NCI-H1092 treated with DMSO at 0.1 percent for 48 hours (cell line): Measurements from ENCODE around the gene EML1.

Experiments
- DNase-seq: peaks from one replicate; lab custom pipeline; 2025; lab: John Stamatoyannopoulos, UW

Gene EML1

DNA sequence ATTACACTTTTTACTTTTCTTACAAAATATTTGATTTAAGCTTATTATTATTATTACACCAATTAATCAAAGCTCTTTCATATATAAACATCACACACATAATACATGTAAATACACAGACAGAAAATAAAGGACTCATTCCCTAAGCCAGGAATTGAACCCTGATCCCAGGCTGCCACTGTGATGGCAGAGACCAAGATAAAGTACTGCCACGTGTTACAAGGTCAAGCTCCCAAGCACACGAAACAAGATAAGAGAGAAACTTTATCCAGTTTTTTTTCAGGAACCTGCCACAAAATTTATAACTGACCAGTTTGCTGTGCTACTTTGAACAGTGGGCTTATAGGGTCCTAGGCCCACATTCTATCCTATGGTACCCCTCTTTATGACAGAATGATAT is 111.3 kb downstream of the EML1 start:
- DNase-seq: no peak

DNA sequence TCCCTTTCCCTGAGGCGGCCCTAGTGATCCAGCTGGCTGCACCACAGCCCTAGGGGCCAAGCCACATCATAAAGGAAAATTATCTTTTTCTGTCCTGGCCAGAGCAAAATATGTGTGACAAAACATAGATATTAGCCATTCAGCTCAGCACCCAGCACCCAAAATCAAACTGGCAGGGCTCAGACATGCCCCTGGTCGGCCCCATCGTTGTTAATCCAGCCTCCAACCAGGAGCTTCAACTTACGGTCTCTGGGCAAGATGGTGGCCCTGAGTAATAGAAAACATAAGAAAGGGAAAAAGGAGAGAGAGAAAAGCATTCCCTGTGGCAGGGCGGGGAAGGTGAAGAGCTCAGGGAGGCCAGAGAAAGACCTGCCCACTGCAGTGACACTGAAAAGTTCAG is 111.9 kb downstream of the EML1 start:
- no peak for DNase-seq

DNA sequence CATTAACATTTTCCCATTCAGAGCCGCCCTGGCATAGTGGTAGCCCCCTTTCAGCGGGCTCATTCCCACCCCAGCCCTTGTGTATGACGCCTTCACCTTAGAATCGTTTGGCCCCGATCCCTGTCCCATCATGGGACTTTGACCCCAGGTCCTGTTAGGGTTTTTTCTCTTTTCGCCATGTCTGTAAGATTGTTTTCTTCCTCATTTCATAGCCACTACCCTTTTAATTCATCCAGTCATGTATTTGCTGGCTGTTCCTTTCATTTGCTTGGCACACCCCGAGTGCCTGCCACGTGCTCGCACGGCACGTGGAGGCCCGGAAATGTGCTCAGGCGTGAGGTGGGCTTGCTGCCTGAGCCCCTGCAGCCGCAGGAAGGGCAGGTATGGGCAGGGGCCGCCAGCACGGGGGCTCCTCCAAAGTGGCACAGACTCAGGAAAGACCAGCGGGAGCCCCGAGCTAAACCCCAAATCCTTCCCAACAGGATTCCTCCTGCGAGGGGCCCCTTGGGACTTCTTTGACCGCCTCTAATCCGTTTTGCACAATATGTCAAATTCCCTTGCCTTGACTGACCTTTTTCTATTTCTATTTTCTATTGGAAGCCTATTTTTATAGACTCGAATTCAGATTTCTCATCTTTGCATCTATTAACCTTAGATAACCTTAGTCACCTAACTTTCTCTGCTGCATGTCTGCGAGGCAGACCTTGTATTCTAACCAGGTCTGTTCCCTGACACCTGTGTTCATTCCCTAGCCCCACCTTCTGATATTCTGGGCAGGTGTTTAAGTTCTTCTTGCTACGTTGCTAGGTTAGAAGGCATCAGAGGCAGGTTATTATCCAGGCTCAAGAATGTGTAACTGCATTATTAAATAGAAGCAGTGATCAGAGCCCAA is 114.8 kb downstream of the EML1 start:
- no peak for DNase-seq

DNA sequence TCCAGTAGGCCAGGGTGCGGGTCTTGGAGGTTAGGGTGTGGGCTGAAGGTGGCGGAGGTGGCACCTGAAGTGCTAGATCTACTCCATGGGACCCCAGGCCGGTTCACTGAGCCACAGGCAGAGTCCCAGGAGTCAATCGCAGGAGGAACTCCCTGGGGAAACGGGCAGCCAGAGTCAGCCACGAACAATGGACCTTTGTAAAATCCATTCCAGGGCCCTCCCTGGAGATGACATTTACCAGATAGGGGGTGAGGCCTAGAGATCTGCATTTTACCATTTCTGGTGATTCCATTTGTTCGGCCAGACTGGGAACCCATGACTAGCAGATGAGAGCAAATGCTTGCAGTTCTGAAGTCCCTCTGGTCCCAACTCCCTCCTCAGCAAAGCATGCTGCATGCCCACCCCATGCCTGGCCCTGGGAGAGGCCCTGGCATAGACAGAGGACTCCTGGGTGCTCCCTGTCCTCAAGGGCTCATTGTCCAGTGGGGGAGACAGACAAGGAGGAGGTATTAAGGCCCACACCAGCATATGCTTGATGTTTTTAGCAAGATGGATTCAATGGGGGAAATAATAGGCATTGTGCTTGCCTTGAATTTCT is 115.5 kb downstream of the EML1 start:
- no peak for DNase-seq

DNA sequence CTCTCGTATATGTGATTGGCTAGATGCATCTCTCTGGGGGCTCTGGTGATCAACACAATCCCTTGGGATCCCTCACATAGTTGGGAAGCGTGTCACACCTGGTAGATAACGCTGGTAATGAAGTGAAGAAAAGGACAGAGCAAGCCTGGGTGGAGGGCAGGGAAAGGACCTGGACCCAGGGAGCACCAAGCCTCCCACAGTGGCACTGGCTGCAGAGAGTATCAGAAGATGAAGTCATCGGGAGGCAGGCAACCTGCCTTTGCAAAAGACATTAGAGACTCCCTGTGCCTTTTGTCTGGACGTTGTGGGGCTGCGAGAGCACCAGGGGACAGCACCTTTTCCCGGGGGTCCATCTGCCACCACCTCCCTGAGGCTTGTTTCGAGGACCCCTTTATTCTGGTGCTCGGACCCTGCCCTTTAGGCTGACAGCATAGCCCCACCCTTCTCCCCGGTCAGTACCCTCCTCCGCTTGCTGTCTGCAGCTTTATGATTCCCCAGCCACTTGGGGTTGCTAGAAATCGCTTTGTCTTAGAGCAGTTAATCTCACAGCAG is 116.4 kb downstream of the EML1 start:
- no peak for DNase-seq

DNA sequence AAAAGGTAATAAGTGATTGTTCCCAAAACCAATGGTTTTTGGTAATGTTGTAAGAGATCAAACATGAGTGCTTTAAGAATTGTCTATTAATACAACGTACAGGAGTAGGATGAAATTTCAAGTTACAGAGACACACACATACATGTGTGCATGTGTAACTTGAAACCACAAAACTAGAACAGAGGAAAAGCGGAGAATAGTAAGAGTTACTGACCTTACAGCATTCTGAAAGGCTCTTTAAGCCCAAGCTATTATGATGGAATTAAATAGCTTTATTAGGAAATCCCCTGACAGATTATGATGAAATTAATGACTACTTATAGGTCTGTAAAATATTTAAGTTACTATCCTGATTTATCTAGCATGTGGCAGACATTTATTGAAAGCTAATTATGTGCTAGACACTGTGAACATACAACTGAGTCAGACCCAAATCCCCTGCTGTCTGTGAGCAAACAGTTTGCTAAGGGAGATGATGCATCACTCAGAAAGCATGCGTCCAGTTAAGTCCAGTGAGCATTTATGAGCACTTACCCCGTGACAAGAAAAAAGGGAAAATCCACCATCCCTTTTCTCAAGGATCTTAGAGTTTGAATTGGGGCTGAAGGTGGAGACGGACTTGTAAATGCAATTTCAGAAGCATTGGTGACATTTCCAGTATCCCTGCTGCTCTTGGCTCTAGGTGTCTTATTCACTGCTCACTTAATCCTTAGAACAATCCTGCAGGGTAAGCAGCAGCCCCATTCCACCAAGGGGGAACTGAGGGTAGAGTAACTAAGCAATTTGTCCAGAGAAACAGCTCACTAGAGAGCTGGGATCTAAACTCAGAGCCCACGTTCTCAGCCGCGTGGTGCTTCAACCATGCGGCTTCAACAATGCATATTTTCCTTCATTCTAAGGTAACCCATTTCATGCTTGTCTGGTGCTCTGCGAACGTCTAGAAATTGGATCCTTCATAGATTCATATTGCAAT is 117.4 kb downstream of the EML1 start:
- DNase-seq: no peak

DNA sequence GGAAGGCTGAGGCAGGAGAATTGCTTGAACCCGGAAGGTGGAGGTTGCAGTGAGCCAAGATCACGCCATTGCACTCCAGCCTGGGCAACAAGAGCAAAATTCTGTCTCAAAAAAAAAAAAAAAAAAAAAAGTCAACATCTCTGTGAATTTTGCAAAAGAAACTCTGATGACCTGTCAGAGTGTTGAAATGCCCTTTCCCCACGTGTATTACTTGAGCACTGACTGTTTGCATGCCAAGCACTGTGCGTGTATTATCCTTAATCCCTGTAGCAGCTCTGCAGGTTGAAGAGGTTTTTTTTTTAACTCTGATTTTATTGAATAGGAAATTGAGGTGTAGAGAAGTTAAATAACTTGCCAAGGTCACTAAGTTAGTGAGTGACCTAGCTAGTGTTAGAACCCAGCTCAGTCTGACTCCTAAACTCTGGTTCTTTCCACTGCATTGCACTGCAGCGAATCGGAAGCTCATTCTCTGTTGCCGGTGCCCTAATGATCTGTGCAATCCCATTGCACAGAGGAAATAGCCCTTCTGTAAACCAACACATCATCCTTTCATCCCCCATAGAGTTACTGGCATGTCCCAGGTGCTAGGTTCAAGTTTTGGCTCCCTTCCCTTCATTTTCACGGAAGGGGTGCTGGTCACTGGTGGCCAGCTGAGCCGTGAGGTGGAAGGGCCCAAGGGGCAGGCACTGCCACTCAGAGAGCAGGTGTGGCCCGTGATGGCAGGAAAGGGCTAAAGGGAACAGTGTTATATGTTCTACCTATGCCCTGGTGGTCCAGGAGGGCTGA is 122.3 kb downstream of the EML1 start:
- DNase-seq: no peak

DNA sequence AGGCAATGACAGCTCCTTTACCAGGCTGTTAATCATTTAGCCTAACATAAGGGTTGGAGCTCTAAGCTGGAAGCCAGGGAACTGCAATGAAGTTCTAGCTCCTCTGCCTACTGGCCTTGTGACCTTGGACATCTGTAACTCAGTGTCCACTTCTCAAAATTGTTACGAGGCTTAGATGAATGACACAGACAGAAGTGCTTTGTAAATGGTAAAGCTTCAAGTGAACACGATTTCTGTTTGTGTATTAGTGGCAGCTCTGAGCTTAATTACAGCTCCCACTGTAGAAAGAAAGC is 122.8 kb downstream of the EML1 start:
- no peak for DNase-seq

DNA sequence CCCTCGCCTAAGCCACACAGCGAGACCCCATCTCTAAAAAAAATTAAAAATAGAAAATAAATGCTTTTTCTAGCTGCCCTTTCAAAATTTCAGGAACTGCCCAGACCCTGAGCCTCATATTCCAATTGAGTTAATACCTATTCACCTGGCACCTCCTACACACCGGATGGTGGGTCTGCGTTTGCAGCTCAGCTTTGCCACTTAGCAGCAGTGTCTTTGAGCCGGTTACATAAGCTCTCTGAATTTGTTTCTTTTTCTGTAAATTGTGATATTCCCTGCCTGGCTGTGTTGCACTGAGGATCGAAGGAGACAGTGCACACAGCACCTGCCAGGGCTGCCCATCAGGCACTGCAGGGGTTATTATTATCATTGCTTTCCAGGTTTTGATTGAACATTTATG is 125.6 kb downstream of the EML1 start:
- no peak for DNase-seq

DNA sequence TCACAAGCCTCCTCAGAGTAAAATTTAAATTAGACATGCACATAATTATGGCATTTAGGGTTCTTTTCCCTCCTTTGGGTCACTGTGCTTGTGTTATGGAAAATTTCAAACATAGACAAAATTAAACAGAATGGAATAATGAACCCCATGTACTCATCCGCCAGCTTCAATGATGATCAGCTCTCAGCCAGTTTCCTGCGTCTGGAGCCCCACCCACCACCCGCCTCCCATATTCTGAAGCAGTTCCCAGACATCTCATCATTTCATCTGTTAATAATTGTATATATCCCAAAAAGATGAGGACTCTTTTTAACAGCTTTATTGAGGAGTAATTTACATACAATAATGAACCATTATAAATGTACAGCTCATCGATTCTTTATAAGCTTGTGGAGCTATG is 128.2 kb downstream of the EML1 start:
- no peak for DNase-seq

DNA sequence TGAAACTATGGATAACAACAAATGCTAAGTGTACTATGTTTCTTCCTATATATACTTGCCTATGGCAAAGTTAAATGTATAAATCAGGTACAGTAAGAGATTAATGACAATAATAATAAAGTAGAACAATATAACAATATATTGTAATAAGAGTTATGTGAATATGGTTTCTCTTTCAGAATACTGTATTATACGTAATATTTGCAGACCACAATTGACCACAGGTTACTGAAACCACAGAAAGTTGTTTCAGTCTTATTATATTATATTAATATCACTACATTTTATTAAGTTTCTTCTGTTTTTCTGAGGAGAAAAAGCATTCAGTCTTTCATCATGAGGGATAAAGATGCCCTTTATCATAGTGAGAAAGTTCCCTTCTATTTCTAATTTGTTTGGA is 131.2 kb downstream of the EML1 start:
- DNase-seq: no peak

DNA sequence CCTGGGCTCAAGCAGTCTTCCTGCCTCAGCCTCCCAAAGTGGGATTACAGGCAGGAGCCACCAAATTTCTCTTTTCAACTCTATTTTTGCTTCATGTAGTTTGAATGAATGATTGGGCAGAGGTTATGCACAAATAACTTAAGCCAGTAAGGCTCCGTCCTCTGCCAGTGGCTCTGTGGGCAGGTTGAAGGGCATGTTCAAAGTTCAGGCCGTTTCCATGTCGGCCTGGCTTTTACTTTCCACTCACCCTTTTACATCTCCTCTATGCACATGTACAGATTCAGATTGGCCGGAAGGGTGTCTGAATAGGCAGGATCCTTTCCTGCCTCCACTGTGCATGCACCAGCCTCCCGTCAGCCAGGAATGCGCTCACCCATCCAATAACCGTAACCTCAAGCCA is 132.3 kb downstream of the EML1 start:
- DNase-seq: no peak

DNA sequence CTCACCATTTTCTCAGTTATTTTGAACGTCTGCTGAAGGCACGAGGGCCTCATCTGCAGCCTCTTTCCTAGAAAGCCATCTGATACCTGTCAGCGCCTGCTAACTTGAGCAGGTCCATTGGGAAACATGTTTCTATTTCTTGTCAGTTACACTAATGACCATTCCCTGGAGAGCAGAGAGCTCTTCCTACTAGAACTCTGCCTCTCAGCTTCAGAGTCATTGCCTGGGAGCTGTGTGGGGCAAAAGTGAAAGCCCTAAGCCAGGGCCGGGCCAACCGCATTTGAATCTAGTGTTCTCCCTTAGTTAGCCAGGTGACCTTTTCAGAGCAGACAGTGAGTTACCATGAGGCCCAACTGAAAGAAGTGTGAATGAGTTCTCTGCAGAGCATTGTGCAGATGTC is 135.8 kb downstream of the EML1 start:
- no peak for DNase-seq

DNA sequence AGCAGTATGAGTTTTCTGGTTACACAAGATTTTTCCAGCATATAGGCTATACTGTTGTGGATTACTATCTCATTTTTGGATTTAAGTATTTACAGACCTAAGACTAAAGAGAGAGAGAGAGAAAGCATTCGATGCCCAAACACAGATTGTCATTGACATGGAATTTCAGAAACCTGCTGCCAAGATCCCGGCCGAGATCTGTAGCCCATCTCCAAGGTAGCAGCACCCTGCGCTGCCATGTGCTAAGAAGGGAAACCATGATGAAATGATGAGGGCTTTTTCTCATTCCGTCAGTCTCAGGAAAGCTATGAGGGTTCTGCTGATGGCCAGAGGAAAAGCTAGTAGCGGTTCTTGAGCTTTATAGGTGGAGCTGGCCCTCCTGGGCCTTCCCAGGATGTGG is 136.4 kb downstream of the EML1 start:
- no peak for DNase-seq

DNA sequence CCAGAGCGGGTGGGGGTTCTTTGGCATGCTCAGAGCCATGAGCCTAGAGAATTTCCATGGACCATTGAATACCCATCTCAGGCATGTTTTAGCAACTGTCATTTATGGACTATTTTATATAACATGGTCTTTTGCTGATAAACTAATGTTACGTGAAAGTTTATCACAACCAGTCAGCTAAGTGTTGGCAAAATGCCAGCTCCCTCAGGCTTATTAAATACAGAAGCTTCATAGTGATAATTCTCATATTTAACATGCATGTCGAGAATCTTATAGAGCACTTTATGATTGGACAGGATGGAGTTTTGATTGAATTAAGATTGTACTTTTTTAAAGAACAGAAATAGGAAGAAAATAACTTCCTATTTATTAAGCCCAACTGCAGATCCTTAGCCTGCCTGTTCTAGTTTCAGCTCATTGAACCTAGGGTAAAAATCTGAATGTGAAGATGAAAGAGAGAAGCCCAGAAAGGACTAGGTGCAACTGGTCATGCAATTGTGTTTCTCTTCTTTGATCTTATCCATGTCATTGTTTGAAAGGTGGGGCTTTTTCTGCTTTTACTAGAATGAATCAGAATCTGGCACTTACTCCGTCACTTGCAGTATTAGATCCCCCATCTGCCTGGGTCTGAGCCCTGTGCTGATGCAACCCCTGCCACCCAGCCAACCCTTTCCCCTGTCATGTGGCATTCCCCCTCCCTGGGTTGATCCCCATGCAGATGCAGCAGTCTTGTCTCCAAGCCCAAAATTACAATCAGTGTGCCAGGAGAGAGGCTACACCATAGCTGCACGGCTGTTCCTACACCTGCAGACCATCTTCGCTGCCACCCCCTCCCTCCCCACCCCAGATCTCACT is 137.4 kb downstream of the EML1 start:
- DNase-seq: no peak

DNA sequence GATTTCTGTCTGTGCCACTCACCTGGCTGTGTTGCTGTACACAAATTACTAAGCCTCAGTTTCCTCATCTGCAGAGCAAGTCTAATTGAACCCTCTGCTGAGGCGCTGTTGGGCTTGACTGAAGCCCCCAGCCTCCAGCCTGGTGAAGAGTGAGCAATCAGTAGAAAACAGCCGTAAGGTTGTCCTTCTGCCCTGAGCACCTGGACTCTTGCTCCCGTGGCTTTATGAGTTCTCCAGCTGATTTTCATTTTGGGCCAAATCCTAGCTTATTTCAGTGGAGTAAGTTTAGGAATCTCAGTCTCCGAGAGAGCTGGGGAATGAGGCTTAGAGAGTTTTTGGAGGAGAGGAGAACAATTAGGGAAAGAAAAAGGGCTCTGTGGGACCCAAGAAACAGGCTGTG is 138.1 kb downstream of the EML1 start:
- no peak for DNase-seq

DNA sequence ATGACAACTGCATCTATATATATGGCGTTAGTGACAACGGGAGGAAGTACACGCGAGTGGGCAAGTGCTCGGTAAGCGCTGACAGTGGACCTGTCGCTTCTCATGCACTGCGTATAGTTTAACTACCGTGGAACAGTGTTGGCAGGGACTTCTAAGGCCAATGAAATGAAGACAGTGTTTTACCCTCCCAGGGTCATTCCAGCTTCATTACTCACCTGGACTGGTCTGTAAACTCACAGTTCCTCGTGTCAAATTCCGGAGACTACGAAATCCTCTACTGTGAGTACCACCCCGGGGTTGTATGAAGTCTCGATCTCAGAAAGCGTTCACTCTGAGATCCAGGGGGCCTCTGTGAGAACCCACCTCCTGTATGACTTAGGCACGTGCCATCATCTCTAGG is 142.8 kb downstream of the EML1 start:
- no peak for DNase-seq

DNA sequence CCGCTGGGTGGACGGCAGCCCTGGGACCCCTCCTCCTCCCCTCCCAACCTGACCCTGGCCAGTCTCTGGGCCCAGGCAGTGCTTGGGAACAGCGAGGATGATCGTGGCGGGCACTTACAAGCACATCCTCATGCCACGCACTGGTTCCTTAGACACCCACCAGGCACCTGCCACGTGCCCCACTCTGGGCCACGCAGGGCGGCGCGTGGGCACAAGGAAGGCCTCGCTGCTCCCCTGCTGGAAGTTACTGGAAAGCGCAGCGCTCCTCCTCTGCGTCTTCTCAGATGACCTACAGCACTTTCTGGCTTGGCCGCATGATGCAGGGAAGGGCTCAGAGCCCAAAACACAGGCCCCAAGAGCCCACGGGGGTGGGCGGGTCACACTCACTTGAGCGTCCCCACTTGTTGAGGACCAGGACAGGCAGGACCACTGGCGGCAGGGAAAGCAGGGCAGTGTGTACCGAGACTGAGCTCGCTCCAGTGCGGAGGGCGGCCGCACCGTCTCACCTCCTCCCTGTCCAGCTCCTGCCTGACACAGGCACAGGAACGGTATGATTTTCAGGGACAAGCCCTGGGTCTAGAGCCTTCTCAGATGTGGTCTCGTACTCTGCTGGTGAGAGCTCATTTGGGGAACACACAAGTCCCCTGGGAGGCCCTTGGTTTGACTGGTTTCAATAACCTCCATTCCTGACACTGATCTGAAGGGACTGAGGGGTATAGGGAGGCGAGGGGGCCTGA is 143.7 kb downstream of the EML1 start:
- DNase-seq: no peak

DNA sequence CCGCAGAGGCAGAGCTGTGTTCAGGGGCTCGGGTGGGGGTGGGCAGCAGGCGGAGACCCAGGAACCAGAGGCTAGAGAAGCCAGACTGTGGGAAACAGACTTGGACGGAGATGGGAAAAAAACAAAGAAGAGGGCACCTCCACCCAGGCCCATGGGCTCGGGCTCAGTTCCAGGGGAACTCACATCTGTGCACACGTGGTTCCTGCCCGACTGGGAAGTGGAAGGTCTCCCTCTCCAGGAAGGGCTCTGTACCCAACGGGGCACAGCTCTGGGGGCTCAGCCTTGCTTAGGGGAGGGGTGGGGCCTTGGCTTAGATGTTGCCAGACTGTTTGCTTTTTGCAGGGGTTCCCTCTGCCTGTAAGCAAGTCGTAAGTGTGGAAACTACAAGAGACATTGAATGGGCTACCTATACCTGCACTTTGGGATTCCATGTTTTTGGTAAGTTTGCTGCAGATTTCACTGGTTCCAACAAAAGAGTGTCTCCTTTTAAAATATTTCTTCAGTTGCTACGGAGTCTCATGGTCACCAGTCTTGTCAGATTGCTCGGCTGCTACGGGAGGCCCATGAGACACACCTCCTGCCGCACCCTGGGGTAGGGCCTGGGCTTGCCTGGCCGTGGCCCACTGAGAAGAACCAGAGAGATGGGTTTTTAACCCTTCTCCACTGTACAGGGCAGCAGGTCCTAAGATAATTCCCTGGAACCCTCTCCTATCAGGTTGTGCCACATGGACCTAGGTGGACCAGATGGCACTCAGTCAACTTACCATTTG is 144.4 kb downstream of the EML1 start:
- DNase-seq: no peak
